ENCODE data around the gene MCUB.
"Not testable (repeated sequence)": the region's sequence is repeated elsewhere in the genome, so short reads cannot be mapped to it uniquely, and the experiment has no call there.

Gene MCUB

DNA sequence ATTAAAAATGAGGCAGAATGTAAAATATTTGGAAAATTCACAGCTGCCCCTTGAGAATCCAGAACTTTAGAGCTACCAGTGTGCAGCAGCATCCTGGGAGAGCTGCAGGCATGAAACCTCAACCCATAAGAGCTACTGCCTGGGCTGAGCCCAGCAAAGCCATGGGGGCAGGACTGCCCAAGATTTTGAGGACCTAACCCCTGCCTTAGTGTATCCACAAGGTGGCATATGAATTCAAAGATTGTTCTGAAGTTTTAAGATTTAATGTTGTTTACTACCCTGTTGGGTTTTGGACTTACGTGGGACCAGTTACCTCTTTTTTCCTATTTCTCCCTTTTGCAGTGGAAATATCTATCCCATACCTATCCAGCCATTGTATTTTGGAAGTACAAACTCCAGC is 116.8 kb downstream of the MCUB start:
- DNase-seq = no peak

DNA sequence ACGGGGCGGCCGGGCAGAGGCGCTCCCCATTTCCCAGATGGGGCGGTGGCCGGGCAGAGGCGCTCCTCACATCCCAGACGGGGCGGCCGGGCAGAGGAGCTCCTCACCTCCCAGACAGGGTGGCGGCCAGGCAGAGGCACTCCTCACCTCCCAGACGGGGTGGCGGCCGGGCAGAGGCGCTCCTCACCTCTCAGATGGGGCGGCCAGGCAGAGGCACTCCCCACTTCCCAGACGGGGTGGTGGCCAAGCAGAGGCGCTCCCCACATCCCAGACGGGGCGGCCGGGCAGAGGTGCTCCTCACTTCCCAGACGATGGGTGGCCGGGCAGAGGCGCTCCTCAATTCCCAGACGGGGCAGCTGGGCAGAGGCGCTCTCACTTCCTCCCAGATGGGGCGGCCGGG is 118.4 kb downstream of the MCUB start:
- DNase-seq = not testable (repeated sequence)

DNA sequence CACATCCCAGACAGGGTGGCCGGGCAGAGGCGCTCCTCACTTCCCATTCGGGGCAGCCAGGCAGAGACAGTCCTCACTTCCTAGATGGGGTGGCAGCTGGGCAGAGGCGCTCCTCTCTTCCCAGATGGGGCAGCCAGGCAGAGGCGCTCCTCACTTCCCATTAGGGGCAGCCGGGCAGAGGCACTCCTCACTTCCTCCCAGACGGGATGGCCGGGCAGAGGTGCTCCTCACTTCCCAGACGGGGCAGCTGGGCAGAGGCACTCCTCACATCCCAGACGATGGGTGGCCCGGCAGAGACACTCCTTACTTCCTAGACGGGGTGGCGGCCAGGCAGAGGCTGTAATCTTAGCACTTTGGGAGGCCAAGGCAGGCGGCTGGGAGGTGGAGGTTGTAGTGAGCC is 118.9 kb downstream of the MCUB start:
- DNase-seq = not testable (repeated sequence)

DNA sequence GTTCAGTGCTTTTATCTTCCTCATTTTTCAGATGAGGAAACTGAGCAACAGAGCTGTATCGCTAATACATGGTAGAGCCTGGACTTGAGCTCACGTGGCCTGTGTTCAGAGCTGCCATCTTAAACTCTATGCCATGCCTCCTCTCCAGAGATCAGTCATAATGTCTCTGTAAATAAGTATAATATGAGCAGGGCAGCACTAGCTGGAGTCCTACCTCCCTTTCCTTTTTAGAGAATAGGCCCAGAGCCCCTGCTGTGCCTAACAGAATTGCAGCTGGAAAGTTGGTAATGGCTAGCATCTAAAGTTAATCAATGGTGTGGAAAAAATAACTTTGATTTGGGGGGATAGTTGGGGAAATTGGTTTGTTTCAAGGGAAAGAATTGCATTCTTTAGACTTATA is 122.8 kb downstream of the MCUB start:
- DNase-seq = no peak

DNA sequence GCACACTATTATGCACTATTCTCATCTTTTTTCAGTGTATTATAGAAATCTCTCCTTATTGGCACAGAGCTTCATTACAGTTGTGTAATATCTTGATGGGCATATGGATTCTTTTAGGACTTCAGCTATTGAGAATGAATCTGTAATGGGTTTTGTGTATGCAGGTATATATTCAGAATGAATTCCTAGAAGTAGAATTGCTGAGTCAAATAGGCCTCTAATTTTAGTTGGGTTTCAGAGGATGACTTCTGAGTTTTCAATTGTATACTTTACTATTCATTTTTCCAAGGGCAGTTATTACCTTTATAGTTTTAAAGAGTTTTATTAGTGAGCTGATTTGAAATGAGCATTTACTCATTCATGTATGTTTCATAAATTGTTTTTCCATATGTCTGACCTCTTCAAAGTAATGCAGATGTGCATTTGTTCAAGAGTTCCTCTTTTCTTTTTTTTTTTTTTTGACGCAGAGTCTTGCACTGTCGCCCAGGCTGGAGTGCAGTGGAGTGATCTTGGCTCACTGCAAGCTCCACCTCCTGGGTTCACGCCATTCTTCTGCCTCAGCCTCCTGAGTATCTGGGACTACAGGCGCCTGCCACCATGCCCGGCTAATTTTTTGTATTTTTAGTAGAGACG is 123.7 kb downstream of the MCUB start:
- no peak for DNase-seq

DNA sequence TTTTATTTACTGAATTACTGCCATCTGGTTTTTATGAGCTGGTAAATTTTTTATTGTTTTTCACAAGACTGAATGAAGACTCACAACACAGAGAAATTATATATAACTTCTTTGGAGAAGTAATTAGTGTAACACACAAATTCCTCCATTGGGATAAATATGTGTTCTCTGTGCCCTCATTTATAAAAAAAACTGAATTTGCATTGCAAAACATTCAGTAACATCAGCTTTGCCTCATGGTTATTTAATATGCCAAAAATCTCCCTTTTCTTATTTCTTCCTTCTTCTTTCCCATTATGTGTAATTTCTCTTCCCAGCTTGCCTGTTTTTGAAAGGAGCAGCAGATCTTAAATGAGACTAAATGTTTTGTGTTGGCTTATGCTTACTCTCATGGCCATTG is 124.7 kb downstream of the MCUB start:
- no peak for DNase-seq

DNA sequence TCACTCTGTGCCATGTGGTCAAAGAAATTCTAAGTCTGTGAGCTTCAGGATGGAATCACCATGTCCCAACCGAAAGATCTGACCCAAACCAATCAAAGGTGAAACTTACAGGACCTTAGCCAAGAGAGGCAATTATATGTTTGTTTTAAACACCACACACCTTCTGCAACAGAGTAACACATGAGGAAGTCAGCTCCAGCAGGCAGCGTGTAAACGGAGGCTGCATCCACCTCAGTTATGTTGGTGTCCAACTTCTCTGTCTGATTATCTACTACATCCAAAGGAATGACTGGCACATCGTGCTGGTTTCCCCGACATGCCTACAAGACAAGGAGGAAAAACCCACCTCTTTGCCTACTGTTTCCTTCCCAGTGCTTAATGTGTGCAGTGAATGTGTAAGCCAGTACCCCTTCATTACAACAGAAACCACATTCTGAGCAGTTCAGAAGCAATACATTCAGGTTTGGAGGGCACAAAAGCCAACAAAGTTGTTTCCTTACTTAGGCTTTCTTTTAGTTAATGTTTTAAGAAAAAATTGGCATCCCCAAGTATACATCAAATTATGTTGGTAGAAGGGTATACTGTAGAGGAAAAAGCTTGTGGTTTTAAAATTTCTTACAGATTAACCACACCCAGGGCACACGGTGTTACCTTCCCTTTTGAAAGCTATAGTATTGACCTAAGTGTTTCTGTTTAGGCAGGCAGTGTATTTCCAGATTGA is 130.8 kb downstream of the MCUB start:
- no peak for DNase-seq

DNA sequence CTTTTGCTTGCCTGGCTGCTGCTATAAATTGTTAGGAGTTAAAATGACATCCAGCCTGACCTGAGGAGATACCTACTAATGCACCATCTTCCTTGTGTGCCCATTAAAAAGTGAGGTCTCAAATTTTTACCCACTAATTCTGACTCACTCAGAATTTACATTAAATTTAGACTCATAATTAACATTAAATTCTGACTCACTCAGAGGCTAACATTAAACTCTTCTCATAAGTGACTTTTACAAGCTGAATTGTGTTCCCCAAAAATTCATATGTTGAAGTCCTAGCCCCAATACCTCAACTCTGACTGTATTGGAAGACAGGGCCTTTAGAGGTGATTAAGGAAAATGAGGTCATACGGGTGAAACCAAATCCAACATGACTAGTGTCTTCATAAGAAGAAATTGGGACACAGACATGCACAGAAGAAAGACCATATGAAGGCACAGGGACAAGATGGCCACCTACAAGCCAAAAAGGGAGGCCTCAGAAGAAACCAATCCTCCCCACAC is 131.4 kb downstream of the MCUB start:
- no peak for DNase-seq

DNA sequence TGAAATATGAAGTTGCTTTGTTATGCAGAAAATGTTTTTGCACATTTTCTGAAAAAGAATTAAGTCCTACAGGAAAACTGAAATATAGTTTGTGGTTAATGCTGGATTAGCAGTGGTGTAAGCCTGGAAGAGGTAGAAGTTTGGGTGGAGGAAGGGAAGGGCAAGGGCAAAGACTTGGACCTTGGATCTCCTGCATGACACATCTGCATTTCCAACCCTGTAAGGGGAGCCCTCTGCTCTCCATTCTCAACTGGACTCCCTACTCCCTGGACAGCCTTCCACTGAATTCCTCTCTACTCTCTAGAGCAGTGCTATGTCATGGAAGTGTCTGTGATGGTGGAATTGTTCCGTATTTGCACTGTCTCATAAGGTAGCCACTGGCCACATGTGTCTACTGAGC is 138.6 kb downstream of the MCUB start:
- DNase-seq = no peak

DNA sequence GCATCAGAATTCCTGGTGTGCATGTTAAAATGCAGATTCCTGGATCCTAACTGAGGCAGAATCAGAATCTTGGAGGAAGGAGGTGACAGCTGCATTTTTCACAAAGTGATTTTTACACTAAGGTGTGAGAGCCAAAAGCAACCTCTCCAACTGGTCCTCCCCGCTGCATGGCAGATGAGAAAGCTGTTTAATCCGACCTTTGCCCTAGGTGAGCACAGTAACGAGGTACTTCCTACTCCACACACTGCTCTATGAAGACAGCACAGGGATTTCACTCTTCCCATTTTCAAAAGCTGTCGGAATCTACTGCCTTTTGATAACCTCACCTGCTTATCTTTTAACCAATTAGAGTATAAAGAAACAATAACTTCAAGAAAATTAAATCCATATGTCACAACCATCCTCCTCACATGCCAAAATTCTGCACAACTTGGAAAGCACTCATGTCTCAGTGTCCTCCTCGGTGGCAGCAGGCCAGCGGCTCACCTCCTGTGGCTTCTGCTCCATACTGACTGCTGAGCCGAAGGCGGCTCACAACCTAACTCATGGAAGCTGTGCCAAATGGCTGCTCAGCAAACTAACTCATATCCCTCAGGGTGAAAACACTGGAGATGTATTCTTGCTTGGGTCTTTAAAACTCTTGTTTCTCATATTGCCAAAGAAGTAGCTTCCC is 139.6 kb downstream of the MCUB start:
- DNase-seq = no peak

DNA sequence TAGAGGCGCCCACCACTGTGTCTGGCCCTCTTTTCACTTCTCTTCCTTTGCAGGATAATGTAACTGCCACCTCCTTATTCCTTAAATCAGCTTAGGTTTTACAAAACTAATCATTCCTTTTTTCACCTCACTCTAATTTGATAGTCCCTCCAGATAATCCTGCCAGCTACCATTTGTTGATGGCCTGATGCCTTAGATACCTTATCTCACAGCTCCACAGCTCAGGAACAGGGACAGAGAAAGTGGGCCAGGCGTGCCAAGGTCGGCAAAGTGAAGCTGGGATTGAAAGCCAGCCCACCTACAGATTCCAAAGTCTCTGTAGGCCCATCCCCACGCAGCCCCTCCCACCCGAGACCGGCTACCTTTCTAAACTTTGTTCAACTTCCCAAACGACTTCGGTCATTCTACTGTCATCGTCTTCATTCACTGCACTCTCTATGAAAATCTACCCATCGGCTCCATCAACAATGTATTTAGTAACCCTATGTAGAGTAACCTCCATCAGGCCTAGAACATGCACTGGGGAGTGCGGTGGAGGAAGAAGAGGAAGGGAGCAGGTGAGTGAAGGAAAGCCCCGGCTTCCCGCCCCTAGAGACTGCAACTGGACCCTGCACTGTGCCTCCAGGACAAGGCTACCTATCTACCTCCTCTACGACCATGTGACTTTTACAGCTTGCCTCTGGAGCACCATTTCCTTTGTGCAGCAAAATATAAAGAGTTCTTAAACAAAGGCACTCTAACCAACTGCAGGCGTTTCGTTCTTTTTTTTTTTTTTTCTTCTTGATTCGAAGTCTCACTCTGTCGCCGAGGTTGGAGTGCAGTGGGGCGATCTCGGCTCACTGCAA is 141.7 kb downstream of the MCUB start:
- DNase-seq = no peak

DNA sequence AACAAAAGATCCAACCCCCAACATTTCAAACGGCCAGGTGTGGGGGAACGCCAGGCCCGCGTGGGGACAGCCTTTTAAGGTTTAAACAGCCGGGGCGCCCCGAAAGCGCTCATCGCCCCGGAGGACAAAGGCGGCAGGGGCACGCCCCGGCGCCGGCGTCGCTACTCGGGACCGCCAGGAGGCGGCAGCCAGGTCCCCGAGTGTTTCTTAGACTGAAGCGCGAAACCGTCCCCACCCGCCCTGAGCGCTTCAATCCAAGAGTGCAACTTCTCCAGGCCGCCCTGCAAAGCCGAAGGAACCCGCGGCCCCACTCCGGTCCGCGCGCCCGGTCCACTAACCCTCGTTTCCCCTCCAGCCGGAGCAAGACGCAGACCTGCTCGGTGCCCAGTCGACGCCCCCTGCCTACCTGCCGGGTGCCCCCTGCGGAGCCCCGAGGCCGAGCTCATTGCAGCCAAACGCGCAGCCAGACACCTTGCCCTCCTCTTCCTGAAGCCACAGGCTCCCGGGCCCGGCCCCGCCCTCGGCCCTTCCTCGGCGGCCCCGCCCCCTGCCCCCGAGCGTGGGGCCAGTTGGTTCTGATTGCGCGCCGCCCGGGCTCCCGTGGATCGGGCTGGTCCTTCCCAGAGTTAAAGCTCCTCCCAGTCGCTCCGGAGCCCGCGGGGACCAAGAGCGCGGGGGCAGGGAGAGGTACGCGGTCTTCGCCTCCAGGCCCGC is 143.1 kb downstream of the MCUB start, which contains the start of gene CASP6:
TSS of gene CASP6 (minus strand) at position 496 of the 714 bp plus-strand sequence. CDS start at position 446, 50 bp downstream.
- DNase-seq = peak in 54 of 56 donors; percentile 10 to 82 (median 60)

DNA sequence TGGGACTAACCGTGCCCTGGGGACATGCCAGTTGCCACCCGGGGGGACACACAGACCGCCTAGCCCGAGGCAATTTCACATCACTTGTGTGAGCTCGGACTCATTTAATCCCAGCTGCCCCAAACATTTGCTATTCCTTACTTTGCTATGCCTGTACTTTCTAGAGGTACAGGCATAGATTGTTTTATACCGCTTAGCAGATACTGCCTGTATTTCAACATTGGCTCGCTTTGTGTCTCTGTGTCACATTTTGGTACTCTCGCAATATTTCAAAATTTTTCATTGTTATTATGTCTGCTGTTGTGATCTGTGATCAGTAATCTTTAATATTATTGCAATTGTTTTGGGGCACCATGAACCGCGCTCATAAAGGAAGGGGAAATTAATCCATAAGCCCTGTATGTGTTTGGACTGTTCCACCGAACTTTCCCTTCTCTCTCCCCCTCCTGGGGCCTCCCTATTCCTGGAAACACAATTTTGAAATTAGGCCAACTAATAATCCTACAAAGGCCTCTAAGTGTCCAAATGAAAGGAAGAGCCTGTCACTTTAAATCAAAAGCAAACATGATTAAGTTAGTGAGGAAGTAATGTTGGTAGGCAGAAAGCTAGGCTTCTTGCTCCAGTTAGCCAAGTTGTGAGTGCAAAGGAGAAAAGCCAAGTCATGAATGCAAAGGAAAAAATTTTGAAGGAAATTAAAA is 143.8 kb downstream of the MCUB start:
- no peak for DNase-seq

DNA sequence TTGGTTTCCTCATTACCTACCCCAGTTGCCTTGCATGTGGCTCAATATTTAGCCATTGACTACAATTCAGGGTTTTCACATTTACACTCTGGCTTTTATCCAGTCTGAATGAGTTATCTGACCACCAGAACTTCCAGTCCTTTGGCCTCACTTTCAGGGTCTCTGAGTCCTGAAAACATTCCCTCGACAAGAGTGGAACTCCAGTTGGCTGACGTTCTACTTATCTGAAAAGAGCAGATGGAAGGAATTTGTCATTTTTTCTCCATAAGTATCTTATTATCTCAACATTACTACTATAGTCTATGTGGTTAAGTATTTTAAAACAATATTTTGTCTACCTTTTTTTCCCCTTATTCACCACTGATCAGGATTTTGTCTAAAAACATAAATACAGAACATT is 148.4 kb downstream of the MCUB start:
- no peak for DNase-seq

DNA sequence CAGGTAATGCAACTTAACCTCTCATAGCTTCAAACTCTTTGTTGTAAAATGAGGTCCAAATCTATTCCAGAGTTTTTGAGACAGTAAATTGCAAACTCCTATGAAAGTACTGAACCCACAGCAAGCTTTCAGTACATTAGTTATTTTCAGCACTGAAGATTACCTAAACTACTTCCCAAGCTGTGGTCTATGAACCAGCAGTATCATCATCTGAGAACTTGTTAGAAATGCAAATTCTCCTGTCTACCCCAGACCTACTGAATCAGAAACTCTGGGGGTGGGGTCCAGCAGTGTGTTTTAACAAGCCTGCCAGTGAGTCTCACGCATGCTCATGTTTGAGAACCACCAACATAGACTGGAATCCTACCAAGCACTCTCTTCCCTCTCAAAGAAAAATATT is 148.9 kb downstream of the MCUB start:
- no peak for DNase-seq

DNA sequence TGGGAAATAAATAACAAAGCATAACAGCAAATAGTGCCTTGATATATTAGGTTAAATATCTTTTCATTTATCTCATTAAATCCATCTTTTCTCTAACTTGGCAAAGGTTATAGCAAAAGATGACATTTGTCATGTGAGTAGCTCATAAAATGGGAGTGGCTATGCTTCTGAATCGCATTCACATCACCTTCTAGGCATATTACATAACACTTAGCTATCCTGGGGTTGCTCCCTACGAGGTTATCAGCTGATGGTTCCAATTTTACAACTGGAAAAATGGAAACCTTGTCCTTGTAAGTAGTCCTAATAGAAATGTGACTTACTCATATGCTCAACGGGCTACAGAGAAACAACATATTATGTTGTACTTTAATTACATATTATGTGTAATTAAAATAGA is 153.5 kb downstream of the MCUB start:
- no peak for DNase-seq

DNA sequence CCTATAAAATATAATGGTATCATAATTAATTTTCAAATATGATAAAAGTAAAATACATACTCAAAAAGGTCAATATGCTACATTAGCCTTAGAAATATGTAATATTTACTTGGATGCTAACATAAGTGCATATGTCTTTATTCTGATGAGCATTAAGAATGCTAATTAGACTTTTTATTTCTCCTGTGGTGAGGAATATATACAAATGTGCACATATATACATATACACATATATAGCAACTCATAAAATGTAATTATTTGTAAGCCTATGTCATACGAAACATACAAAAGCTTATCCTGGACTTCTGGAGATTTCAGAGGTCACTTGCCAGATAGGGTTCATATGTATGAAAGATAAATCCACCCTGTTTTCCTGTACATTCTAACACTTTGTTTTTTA is 158.7 kb downstream of the MCUB start:
- DNase-seq = no peak

DNA sequence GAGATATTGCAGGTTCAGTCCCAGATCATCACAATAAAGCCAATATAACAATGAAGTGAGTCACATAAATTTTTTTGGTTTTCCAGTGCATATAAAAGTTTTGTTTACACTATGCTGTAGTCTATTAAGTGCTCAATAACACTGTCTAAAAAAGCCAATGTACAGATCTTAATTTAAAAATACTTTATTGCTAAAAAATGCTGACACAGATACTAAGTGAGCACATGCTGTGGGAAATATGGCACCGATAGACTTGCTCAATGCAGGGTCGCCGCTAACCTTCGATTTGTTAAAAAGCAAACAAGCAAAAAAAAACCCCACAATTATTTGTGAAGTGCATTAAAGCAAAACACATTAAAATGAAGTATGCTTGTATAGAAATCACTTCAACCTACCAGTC is 159.6 kb downstream of the MCUB start:
- no peak for DNase-seq

DNA sequence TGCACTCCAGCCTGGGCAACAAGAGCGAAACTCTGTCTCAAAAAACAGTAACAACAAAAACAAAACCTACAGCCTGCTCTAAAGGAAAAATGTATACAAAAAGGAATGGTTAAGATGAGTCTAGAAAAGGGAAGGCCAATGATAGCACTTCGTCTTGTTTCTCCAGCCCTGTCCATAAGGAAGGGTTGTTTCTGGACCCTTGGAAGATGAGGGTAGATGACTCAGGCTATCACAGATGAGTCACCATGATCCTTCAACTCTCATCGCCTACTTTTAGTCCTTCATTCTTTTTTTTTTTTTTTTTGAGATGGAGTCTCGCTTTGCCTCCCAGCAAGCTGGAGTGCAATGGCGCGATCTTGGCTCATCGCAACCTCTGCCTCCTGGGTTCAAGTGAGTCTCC is 161.0 kb downstream of the MCUB start:
- DNase-seq = no peak

DNA sequence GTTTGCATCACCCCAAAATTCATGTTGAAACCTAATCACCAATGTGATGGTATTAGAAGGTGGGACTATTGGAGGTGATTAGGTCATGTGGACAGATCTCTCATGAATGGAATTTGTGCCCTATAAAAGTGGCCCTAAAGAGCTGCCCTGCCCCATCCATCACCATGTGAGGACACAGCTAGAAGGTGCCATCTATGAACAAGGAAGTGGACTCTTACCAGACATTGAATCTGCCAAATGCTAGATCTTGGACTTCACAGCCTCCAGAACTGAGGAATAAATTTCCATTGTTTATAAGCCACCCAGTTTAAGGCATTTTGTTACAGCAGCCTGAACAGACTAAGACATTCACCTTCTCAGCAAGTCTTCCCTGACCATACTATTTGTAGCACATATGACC is 162.3 kb downstream of the MCUB start:
- no peak for DNase-seq
